ENCODE results near the gene DAPK2.

GRCh38 chr15:63978511-63979261, 67.6 kb downstream of the DAPK2 start:
- TF ChIP-seq, protein P1, sequence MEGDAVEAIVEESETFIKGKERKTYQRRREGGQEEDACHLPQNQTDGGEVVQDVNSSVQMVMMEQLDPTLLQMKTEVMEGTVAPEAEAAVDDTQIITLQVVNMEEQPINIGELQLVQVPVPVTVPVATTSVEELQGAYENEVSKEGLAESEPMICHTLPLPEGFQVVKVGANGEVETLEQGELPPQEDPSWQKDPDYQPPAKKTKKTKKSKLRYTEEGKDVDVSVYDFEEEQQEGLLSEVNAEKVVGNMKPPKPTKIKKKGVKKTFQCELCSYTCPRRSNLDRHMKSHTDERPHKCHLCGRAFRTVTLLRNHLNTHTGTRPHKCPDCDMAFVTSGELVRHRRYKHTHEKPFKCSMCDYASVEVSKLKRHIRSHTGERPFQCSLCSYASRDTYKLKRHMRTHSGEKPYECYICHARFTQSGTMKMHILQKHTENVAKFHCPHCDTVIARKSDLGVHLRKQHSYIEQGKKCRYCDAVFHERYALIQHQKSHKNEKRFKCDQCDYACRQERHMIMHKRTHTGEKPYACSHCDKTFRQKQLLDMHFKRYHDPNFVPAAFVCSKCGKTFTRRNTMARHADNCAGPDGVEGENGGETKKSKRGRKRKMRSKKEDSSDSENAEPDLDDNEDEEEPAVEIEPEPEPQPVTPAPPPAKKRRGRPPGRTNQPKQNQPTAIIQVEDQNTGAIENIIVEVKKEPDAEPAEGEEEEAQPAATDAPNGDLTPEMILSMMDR (conservative IDR thresholded peaks at IDR 0.05): no peak
- no peak for TF ChIP-seq ZFX (IDR thresholded peaks at IDR 0.05)

Data from C4-2B (cell line).